HepG2 (cell line): ENCODE measurements around the gene MSANTD1. TPM values are rescaled to one million over a fixed set of nuclear protein-coding genes. Genes with fewer than 3 reads are reported as not detected.

Source experiments
- BRCA1 ChIP-seq: sonication (generic); formaldehyde crosslinking; IDR thresholded peaks from 2 replicates; pipeline ENCODE4 v1.4.0; 2020; ENCODE audit warnings: missing genetic modification reagents
- CAMTA2 ChIP-seq: sonication (generic); formaldehyde crosslinking; IDR thresholded peaks from 2 replicates; pipeline ENCODE4 v1.4.0; 2020; ENCODE audit warnings: mild to moderate bottlenecking, missing genetic modification reagents, borderline replicate concordance
- FLYWCH1 ChIP-seq: sonication (generic); formaldehyde crosslinking; IDR thresholded peaks from 2 replicates; pipeline ENCODE4 v1.8.1; 2023; ENCODE audit warnings: mild to moderate bottlenecking, missing genetic modification reagents
- FOXK1 ChIP-seq: sonication (generic); formaldehyde crosslinking; IDR thresholded peaks from 2 replicates; pipeline ENCODE4 v1.4.0; 2020; ENCODE audit warnings: low read depth, missing genetic modification reagents, borderline replicate concordance
- HCFC1 ChIP-seq: fragments of 150-350 bp; IDR thresholded peaks from 2 replicates; pipeline ENCODE4 v1.6.1; 2014; ENCODE audit warnings: low read depth, low read length
- HOXD1 ChIP-seq: sonication (generic); formaldehyde crosslinking; IDR thresholded peaks from 2 replicates; pipeline ENCODE4 v1.5.0; 2020; ENCODE audit warnings: missing genetic modification reagents
- KMT2A ChIP-seq: sonication (generic); formaldehyde crosslinking; IDR thresholded peaks from 2 replicates; pipeline ENCODE4 v1.4.0; 2020; ENCODE audit warnings: missing genetic modification reagents
- NCOR1 ChIP-seq: fragments of 200-600 bp; sonication (generic); IDR thresholded peaks from 2 replicates; pipeline ENCODE4 v1.7.0; 2017; ENCODE audit warnings: antibody characterized with exemption, low read length, borderline replicate concordance
- NR2F6 ChIP-seq, 2 experiments: IDR thresholded peaks; 2 replicates each; pipeline ENCODE4 v1.6.1; 2016; ENCODE audit warnings: antibody characterized with exemption in 1 of 2, mild to moderate bottlenecking in 1 of 2
- SATB2 ChIP-seq: sonication (generic); formaldehyde crosslinking; IDR thresholded peaks from 2 replicates; pipeline ENCODE4 v1.5.0; 2020; ENCODE audit warnings: missing genetic modification reagents
- SKI ChIP-seq: fragments of 450-650 bp; IDR thresholded peaks from one replicate; pipeline ENCODE4 v1.6.1; 2018; ENCODE audit warnings: mild to moderate bottlenecking; ENCODE audit not compliant: partially characterized antibody
- SNAPC2 ChIP-seq: sonication (generic); formaldehyde crosslinking; IDR thresholded peaks from 2 replicates; pipeline ENCODE4 v1.8.1; 2022; ENCODE audit warnings: mild to moderate bottlenecking, missing genetic modification reagents
- TBL1XR1 ChIP-seq: fragments of 150-350 bp; IDR thresholded peaks from 2 replicates; pipeline ENCODE4 v1.6.1; 2014; ENCODE audit warnings: borderline replicate concordance, low read length; ENCODE audit not compliant: partially characterized antibody
- TCF12 ChIP-seq, 2 experiments: fragments of 450-650 bp in 1 of 2; sonication (generic) in 1 of 2; formaldehyde crosslinking in 1 of 2; IDR thresholded peaks; 2 replicates each; pipeline versions ENCODE4 v1.6.1 to v1.8.0; 2017 to 2022; ENCODE audit warnings: antibody characterized with exemption in 1 of 2, mild to moderate bottlenecking in 1 of 2, missing genetic modification reagents in 1 of 2, moderate library complexity in 1 of 2
- ZNF75D ChIP-seq: sonication (generic); formaldehyde crosslinking; IDR thresholded peaks from 2 replicates; pipeline ENCODE4 v1.8.1; 2023; ENCODE audit warnings: missing genetic modification reagents, mild to moderate bottlenecking, borderline replicate concordance
- polyA plus RNA-seq, 8 experiments: library from polyadenylated mRNA; depleted of rRNA in 3 of 8; stranded (reverse) in 7 of 8; unstranded in 1 of 8; fragments of >200 nt; fragmentation: Illumina TruSeq in 4 of 8; extraction: Trizol in 4 of 8; gene quantifications; 2 replicates each; pipeline versions ENCODE4 v1.2.1 to v1.2.3, GENCODE V29; 2011 to 2016; ENCODE audit warnings: low read depth in 4 of 8, missing spikeins in 1 of 8, mixed read lengths in 1 of 8; ENCODE audit not compliant: insufficient read depth in 1 of 8
- total RNA-seq, 5 experiments: library from RNA; depleted of rRNA; stranded (reverse); fragments of >200 nt; fragmentation: Illumina TruSeq; extraction: Trizol; gene quantifications; 2 replicates each; pipeline ENCODE4 v1.2.3, GENCODE V29; 2016; ENCODE audit warnings: low read depth in 1 of 5
- TF ChIP-seq, protein P1 (sequence below): sonication (generic); formaldehyde crosslinking; IDR thresholded peaks from 2 replicates; pipeline ENCODE4 v1.8.1; 2022; ENCODE audit warnings: low read depth, mild to moderate bottlenecking, missing genetic modification reagents
- TF ChIP-seq, protein P2 (sequence below): IDR thresholded peaks from 2 replicates; pipeline ENCODE4 v1.6.1; 2016; ENCODE audit warnings: mild to moderate bottlenecking
- TF ChIP-seq, protein P3 (sequence below): sonication (generic); formaldehyde crosslinking; IDR thresholded peaks from 2 replicates; pipeline ENCODE4 v1.4.0; 2020; ENCODE audit warnings: missing genetic modification reagents
- TF ChIP-seq, protein P4 (sequence below): IDR thresholded peaks from 2 replicates; pipeline ENCODE4 v1.6.1; 2016; ENCODE audit warnings: missing compliant biosample characterization, missing genetic modification reagents, borderline replicate concordance
- TF ChIP-seq, protein P5 (sequence below): sonication (generic); formaldehyde crosslinking; IDR thresholded peaks from 2 replicates; pipeline ENCODE4 v1.4.0; 2020; ENCODE audit warnings: missing genetic modification reagents

Gene MSANTD1
- total and polyA plus RNA-seq, 2 of the 13 experiments (the other 11 are each of a cell fraction or from before 2014, with no cell fraction given): 0.22 to 0.40 TPM

DNA sequence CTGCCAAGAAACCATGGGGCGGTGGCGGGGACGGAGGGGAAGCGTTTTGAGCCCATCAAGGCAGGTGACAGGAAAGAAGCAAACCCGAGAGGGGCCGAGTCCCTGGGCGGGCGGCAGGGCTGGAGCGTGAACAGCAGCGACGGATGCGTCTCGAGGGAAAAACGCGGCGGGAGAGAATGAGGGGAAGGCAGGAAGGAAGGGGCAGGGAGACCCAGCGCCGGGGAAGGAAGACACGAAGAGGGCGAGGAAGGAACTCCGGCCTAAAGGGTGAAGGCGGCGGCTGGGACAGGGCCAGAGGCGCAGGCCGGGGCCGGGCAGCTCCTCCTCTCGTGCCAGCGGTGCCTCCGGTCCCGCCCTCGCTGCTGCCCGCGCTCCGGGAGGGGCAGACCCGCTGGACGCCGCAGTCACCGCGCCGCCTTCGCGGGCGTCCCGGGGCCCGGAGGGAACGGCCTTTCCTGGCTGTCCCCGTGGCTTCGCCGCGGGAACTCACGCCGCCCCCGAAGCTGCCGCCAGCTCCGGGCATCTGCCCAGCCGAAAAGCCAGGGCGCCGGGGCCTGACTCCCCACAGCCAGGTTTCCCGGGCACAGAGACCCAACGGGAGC lies 43.1 kb downstream of the MSANTD1 start (continued):
- TF ChIP-seq KMT2A: 0 out of 2 replicates have a peak, but pooled peaks have one; percentile 6
- no peak for TF ChIP-seq FOXK1 (CRISPR knock-in tag)
- TF ChIP-seq, protein P1, sequence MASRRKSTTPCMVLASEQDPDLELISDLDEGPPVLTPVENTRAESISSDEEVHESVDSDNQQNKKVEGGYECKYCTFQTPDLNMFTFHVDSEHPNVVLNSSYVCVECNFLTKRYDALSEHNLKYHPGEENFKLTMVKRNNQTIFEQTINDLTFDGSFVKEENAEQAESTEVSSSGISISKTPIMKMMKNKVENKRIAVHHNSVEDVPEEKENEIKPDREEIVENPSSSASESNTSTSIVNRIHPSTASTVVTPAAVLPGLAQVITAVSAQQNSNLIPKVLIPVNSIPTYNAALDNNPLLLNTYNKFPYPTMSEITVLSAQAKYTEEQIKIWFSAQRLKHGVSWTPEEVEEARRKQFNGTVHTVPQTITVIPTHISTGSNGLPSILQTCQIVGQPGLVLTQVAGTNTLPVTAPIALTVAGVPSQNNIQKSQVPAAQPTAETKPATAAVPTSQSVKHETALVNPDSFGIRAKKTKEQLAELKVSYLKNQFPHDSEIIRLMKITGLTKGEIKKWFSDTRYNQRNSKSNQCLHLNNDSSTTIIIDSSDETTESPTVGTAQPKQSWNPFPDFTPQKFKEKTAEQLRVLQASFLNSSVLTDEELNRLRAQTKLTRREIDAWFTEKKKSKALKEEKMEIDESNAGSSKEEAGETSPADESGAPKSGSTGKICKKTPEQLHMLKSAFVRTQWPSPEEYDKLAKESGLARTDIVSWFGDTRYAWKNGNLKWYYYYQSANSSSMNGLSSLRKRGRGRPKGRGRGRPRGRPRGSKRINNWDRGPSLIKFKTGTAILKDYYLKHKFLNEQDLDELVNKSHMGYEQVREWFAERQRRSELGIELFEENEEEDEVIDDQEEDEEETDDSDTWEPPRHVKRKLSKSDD (CRISPR knock-in tag): 0 out of 2 replicates have a peak, but pooled peaks have one; percentile 22
- TF ChIP-seq, protein P2, sequence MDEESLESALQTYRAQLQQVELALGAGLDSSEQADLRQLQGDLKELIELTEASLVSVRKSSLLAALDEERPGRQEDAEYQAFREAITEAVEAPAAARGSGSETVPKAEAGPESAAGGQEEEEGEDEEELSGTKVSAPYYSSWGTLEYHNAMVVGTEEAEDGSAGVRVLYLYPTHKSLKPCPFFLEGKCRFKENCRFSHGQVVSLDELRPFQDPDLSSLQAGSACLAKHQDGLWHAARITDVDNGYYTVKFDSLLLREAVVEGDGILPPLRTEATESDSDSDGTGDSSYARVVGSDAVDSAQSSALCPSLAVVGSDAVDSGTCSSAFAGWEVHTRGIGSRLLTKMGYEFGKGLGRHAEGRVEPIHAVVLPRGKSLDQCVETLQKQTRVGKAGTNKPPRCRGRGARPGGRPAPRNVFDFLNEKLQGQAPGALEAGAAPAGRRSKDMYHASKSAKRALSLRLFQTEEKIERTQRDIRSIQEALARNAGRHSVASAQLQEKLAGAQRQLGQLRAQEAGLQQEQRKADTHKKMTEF (CRISPR knock-in tag): no peak
- TF ChIP-seq BRCA1 (CRISPR knock-in tag): no peak
- TF ChIP-seq NR2F6 (IDR thresholded peaks at IDR 0.05): no peak
- TF ChIP-seq NR2F6 (CRISPR knock-in tag; IDR thresholded peaks at IDR 0.05): no peak
- no peak for TF ChIP-seq SATB2 (CRISPR knock-in tag)
- TF ChIP-seq CAMTA2 (CRISPR knock-in tag): peak; percentile 61
- TF ChIP-seq TCF12 (IDR thresholded peaks at IDR 0.05): no peak
- peak; percentile 32; the same call in 1 of the 2 replicates for TF ChIP-seq TCF12 (CRISPR knock-in tag; IDR thresholded peaks at IDR 0.05)
- TF ChIP-seq ZNF75D (CRISPR knock-in tag): no peak
- no peak for TF ChIP-seq TBL1XR1
- no peak for TF ChIP-seq FLYWCH1 (CRISPR knock-in tag)
- TF ChIP-seq, protein P3, sequence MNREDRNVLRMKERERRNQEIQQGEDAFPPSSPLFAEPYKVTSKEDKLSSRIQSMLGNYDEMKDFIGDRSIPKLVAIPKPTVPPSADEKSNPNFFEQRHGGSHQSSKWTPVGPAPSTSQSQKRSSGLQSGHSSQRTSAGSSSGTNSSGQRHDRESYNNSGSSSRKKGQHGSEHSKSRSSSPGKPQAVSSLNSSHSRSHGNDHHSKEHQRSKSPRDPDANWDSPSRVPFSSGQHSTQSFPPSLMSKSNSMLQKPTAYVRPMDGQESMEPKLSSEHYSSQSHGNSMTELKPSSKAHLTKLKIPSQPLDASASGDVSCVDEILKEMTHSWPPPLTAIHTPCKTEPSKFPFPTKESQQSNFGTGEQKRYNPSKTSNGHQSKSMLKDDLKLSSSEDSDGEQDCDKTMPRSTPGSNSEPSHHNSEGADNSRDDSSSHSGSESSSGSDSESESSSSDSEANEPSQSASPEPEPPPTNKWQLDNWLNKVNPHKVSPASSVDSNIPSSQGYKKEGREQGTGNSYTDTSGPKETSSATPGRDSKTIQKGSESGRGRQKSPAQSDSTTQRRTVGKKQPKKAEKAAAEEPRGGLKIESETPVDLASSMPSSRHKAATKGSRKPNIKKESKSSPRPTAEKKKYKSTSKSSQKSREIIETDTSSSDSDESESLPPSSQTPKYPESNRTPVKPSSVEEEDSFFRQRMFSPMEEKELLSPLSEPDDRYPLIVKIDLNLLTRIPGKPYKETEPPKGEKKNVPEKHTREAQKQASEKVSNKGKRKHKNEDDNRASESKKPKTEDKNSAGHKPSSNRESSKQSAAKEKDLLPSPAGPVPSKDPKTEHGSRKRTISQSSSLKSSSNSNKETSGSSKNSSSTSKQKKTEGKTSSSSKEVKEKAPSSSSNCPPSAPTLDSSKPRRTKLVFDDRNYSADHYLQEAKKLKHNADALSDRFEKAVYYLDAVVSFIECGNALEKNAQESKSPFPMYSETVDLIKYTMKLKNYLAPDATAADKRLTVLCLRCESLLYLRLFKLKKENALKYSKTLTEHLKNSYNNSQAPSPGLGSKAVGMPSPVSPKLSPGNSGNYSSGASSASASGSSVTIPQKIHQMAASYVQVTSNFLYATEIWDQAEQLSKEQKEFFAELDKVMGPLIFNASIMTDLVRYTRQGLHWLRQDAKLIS (CRISPR knock-in tag): no peak
- TF ChIP-seq, protein P4, sequence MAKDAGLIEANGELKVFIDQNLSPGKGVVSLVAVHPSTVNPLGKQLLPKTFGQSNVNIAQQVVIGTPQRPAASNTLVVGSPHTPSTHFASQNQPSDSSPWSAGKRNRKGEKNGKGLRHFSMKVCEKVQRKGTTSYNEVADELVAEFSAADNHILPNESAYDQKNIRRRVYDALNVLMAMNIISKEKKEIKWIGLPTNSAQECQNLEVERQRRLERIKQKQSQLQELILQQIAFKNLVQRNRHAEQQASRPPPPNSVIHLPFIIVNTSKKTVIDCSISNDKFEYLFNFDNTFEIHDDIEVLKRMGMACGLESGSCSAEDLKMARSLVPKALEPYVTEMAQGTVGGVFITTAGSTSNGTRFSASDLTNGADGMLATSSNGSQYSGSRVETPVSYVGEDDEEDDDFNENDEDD: no peak; the same call in 1 of the 2 replicates
- TF ChIP-seq SKI: no peak
- TF ChIP-seq, protein P5, sequence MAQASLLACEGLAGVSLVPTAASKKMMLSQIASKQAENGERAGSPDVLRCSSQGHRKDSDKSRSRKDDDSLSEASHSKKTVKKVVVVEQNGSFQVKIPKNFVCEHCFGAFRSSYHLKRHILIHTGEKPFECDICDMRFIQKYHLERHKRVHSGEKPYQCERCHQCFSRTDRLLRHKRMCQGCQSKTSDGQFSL (CRISPR knock-in tag): no peak
- 0 out of 2 replicates have a peak, but pooled peaks have one; percentile 1 for TF ChIP-seq NCOR1
- TF ChIP-seq HCFC1: no peak
- no peak for TF ChIP-seq SNAPC2 (CRISPR knock-in tag)
- no peak; the same call in 1 of the 2 replicates for TF ChIP-seq HOXD1
